Ecto neural progenitor cell (in vitro differentiated cells): ENCODE measurements around the gene TBRG1.

ENCODE experiments used
- DNase-seq: peaks from one replicate; pipeline ENCODE4 v3.0.0-alpha.2; 2018; ENCODE audit warnings: low spot score

The TBRG1 gene

DNA sequence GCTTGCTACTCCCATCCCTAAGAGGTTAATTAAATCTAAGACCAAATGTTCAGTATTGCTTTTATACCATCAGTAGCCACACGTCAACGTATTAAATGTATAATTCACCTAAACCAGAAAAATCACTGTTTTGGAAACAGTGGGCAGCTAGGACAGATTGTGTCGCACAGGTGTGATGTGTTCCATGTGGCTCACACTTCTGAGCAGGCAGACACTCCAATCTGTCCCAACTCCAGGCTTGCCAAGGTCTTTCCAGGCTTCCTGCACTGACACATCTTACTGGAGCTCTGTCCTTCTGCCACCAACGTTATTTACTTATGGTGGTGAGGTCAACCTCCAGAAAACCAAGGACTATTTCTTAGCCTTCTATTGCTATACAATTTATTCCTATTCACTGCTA is 39.4 kb downstream of the TBRG1 start:
- no peak for DNase-seq

DNA sequence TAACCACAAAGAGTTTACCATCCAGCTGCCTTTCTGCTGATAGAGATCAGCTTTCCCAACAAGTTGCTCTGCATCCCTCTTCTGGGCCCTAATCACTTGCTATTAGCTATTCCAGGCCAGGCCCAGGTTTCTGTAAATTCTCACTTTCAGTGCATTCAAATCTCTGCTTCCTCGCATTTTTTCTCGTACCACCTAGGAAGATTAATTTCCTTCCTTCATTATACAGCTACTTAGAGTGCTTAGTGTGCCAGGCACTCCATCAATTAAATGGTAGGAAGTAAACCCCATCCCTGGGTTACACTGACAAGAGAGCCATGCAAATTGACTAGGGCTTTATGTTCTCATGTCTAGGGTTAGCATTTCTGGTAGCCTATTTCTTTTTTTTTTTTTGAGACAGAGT is 41.2 kb downstream of the TBRG1 start:
- DNase-seq, result no peak

DNA sequence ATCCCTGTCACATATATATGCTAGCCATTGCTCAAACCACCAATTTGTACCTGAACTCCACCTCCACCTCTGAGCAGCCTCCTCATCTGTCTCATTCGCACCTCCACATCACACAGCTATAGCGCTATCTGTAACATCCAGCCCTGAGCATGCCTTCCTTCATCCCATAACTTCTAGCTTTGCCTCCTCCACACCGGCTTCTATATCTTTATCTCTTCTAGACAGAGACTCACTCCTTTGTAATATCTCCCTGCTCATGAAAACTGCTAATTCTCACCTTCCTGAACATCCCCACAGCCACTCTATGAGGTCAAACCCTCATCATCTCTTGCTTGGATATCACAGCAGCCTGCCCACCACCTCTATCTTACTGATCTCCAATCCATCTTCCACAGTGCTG is 44.9 kb downstream of the TBRG1 start:
- no peak for DNase-seq

DNA sequence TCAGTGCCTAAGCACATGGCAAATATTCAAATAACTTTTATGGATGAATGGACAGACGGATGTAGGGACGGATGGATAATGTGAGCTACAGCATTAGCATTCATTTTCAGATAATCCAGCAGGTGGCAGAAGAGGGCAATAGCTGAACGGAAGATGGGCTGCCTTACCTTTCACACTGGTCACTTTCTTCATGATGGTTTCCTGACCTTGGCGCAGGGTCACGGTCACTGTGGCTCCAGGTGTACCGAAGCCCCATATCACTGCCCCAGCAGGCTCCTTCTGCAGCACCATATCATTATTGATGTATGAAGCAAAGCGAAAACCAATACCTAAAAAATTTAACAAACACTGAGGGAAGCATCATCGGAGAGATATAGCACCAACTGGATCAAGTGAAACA is 46.5 kb downstream of the TBRG1 start:
- no peak for DNase-seq

DNA sequence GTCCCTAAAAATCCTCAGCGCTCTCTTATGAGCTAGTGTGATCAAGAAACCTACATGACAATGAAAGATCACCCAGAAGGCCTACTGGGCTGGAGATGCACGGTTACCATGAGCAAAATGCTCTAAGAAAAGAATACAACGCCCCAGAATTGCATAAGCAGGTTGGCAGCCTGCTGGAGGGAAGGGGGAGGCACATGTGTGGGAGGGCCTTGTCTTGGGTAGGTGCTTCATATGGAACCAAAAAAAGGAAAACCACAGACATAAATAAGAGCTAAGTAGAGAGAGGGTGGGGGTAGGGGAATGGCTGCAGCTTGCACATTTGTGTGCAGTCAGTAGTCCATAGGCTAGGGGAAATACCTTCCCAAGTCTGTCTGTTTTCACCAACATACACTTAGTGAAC is 48.1 kb downstream of the TBRG1 start:
- no peak for DNase-seq

DNA sequence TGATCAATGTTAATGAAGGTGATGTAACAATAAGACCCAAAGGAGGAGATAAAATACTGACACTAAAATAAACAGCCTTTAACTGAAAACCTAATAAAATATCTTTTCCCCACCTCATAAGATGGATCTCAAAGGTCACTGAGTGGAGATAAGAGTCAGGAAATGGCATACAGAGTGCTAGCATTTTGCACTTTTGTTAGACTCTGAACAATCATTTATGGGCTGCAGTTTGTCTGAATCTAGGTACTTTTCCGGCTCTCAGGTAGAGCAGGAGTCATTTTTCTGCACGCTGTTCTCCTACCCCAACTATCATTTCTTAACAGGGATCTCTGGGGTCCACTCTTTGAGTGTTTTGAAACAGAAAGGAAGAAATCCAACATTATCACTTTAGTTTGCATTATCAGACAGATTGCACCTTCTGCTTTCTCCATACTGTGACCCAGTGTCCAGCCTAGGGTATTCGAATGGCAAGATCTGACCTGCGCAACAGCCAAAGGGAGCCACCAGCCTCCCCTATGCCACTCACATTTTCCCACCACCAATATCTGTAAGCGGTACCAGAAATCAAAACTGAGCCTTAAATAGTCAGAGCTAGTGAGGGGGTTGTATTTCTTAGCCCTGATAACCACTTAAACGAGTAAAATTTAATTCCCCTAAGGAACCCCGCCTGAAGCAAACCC is 50.0 kb downstream of the TBRG1 start:
- DNase-seq, result no peak

DNA sequence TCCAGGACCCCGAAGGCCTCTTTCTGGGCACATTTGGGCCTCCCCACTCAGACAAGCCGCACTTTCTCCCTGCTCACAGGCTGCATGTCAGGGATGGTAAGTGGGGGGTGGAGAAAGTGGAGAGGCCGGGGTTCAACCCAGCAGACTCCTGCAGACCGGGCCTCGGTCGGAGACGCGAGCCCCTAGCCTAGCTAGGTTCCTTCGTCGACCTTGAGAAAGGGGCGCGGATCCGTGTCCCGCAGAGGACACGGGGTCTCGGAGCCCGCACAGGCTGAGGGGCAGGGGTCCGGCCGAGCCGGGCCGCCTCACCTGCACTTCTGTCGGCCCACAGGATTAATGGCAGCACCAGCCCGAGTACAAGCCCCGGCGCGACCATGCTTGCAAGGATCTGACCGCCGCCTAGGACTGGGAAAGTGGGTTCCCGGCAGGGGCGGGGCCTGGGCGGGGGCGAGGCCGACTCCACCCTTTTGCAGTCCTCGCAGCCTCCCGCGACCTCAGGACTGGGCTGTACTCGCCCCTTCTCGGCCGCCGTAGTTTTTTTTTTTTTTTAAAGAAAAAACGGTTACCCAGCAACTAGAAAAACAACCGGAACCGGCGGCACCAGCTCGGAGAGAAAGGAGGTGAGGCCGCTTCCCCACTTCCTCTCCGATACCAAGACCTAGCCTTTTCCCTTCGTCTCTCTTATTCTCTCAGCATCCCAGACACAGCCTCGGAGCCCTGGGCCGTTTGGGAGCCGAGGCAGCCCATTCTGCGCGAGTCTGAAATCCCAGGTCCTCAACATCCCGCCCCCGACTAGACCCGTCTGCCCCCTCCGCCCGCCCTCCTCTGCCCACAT is 50.9 kb downstream of the TBRG1 start, which contains the start of the genes SIAE and SPA17:
SIAE (minus strand) TSS at position 407 of the 835 bp plus-strand sequence; CDS start at position 376, 31 bp downstream.
SPA17 (plus strand) TSS at position 572 of the 835 bp plus-strand sequence. CDS start 1,361 bp downstream, outside the sequence.
- peak; percentile 96 for DNase-seq

DNA sequence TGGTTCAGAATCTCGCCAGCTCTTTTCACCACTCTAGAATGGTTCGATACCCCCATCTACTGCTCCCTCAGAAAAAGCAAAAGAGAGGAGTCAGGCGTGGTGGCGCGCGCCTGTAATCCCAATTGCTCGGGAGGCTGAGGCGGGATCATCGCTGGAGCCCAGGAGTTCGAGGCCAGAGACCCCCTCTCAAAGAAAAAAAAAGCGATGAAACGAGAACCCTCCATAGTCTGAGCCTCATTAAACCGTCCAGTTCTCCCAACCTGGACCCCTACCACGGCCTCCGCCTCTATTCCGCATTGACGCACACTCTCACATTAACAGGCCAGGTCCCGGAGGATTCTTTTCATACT is 51.5 kb downstream of the TBRG1 start:
- no peak for DNase-seq

DNA sequence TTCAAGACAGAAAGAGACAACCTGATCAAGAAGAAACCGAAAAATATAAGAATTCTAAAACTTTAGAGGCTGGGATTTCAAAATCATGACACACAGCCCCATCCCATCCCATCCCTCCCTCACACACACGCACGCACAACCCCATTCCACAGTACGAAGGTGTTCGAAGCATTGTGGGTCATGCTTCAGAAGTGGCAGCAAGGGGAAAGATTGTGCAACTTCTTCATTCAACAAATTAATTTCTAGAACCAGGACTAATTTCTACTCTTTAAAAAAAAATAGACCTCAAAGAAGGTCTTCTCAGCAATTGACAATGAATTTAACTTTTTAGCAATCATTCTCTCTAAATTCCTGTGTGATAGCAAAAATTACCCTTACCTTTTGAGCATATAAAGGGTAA is 51.9 kb downstream of the TBRG1 start:
- no peak for DNase-seq

DNA sequence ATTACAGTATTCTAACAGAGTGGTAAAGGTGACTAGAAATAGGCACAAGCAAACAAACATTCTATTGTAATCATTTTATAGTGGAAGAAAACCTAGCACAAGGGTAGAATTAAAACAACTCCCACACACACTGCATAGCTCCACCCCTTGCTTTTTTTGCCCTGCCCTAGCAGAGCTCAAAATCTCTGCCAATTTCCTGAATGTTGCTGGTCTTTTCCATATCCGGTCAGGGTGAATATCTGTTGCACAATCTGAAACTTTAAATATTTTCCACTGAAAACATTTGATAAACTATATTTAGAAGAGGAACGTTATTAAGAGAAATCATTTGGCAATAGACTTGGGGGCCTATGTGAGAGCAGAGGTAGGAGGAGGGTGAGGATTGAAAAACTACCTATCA is 53.7 kb downstream of the TBRG1 start:
- no peak for DNase-seq

DNA sequence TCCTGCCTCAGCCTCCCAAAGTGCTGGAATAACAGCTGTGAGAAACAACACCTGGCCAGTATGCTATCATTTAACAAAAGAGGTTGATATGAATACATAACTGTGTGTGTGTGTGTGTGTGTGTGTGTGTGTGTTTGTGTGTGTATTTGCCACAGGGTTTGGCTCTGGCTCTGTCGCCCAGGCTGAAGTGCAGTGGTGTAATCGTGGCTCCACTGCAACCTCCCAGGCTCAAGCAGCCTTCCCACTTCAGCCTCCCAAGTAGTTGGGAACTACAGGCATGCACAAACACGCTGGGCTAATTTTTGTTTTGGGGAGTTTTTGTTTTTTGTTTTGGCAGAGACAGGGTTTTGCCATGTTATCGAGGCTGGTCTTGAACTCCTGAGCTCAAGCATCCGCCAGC is 55.8 kb downstream of the TBRG1 start:
- DNase-seq, result no peak

DNA sequence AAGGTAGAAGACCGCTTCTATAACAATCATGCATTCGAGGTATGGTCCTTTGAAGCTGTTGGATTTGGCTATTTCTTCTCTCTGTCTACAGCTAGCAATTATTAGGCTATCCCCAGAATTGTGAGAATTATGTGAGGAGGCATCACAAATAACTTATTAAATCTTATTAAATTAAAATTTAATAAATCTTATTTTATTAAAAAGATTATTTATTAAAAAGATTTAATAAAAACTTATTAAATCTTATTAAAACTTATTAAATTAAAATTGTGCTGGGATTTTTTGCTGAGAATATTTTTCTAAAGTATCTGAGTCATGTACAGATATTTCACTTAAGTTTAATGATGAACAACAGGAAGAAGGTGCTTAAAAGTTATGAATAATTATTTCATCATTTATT is 58.8 kb downstream of the TBRG1 start:
- DNase-seq, result no peak

DNA sequence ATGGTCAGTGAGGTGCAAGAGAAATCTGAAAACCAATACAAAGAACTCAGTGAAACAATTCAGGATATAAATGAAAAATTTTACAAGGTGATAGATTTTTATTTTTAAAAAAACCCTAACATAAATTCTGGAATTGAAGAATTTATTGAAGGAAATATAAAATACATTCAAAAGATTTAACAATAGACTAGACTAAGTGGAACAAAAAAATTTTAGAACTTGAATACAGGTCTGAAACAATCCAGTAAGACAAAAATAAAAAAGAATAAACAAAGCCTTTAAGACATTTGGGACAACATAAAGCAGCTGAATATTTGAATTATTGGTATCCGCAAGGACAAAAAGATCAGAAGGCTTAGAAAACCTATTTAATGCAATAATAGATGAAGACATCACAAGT is 59.8 kb downstream of the TBRG1 start:
- no peak for DNase-seq
